ENCODE results near the gene ZNRF4. TPM values are rescaled to one million over a fixed set of nuclear protein-coding genes. Genes with fewer than 3 reads are reported as not detected.

Gene ZNRF4
- total and polyA plus RNA-seq, 2 of the 8 experiments (the other 6 are each of a cell fraction or from before 2014, with no cell fraction given) = not detected

GRCh38 chr19:5463959-5464358, 8.7 kb downstream of the ZNRF4 start (continued):
- TF ChIP-seq, protein P1, sequence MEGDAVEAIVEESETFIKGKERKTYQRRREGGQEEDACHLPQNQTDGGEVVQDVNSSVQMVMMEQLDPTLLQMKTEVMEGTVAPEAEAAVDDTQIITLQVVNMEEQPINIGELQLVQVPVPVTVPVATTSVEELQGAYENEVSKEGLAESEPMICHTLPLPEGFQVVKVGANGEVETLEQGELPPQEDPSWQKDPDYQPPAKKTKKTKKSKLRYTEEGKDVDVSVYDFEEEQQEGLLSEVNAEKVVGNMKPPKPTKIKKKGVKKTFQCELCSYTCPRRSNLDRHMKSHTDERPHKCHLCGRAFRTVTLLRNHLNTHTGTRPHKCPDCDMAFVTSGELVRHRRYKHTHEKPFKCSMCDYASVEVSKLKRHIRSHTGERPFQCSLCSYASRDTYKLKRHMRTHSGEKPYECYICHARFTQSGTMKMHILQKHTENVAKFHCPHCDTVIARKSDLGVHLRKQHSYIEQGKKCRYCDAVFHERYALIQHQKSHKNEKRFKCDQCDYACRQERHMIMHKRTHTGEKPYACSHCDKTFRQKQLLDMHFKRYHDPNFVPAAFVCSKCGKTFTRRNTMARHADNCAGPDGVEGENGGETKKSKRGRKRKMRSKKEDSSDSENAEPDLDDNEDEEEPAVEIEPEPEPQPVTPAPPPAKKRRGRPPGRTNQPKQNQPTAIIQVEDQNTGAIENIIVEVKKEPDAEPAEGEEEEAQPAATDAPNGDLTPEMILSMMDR (IDR thresholded peaks at IDR 0.05; ENCODE audit: control extremely low read depth in 1 of 3, insufficient read depth in 1 of 3, low read depth in 1 of 3, low read length in 3 of 3) = no peak
- no peak for TF ChIP-seq GABPA (IDR thresholded peaks at IDR 0.05; ENCODE audit: borderline replicate concordance, insufficient read depth, low read length)
